Raji (cell line): ENCODE data around the gene BCAN.

Experiments
- POLR2A ChIP-seq: IDR thresholded peaks from 2 replicates; pipeline ENCODE4 v1.6.1; 2011; ENCODE audit warnings: low read depth, low read length, control low read depth; ENCODE audit not compliant: insufficient read depth

BCAN gene

DNA sequence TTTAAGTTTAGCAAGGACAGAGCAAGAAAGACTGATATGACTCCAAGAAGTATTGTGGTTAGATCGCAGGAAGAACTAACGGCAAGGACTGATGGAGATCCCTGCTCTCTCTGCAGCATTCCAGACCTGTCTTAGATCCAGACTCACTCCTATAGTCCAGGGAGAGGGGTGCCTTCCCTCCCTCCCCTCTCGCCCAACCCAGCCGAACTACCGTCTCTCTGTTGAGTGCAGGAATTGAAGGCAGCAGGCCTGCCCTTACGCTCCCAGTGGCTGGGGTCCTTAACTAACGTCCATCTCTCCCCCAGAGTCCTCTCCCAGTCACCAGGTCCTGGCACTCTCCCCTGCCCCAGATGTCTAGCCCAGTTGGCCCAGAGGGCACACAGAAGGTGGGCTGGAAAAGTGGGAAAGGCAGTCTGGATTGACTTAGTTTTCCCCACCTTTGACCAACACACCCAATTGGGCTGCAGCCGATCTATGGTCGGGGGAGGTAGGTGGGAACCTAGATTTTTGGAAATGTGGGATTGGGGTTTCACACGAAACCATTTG lies 62.3 kb downstream of the BCAN start:
- no peak for TF ChIP-seq POLR2A

GRCh38 chr1:156704930-156705320 lies 63.0 kb downstream of the BCAN start:
- no peak for TF ChIP-seq POLR2A

GRCh38 chr1:156705321-156705917 lies 63.5 kb downstream of the BCAN start, which contains the start of gene CRABP2:
CRABP2 (minus strand) TSS chr1:156705583; CDS start chr1:156705446, 137 bp downstream.
- TF ChIP-seq POLR2A: no peak

- TF ChIP-seq POLR2A: no peak
These were observed 64.2 kb downstream of the BCAN start for GRCh38 chr1:156705918-156706656.

- no peak for TF ChIP-seq POLR2A
These were observed 64.9 kb downstream of the BCAN start for GRCh38 chr1:156706657-156707416.

GRCh38 chr1:156707417-156708217 lies 65.7 kb downstream of the BCAN start:
- TF ChIP-seq POLR2A: no peak

DNA sequence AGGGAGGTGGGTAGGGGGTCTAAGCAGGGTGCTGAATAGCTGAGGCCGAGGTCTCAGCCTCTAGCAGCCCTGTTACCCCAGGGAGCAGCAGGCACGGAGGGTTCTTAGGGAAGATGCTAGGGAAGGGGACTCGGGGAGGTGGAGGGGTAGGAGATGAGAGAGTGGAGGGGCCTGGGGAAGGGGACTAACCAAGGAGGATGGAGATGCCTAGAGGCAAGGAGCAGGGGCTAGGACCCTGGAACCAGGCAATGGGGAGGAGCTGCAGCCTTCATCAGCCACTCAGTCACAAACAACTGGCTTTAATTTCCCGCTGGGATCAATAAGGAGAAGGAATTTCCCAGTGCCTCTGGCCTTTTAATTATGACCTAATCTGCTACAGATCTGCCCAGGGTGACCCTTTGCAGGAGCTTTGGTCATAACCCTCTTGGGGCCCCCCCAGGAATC lies 66.3 kb downstream of the BCAN start:
- no peak for TF ChIP-seq POLR2A

DNA sequence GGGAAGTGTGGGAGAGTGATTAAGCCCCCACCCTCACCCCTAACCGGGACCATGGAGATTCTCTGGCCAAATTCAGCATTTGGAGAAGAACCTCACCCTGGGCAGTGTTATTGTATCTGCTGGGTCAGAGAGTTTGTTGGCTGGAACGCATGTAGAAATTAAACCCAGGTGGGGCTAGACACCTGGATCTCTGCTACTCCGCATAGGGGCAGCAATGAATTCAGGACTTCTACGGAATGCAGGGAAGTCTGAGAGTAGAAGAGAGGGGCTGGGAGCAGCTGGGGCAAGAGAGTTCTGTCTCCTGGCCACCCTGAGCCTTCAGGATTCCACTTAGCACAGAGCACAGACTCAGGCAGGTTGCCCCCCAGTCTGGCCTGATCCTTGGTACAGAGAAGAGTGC lies 67.1 kb downstream of the BCAN start:
- TF ChIP-seq POLR2A: no peak
